Mucosa of descending colon (tissue), 3 donors: ENCODE measurements around the gene SCIN. TPM values are rescaled to one million over a fixed set of nuclear protein-coding genes. Genes with fewer than 3 reads are reported as not detected.

ENCODE experiments used
- ATAC-seq: fragments of 200-7000 bp; cut with Tn5 transposase; one replicate; pipeline ENCODE4 v1.9.1; 2020; ENCODE audit warnings: mild to moderate bottlenecking, moderate library complexity
- DNase-seq, 3 donors: peaks; one replicate each; pipeline ENCODE4 v3.0.0-alpha.2; 2020
- H3K36me3 ChIP-seq: fragments of 200-600 bp; one replicate; pipeline ENCODE4 v1.8.0; 2021; ENCODE audit warnings: low read depth, mild to moderate bottlenecking
- H3K4me1 ChIP-seq: fragments of 200-600 bp; one replicate; pipeline ENCODE4 v1.8.0; 2021; ENCODE audit warnings: low read depth, mild to moderate bottlenecking
- H3K4me3 ChIP-seq: fragments of 200-600 bp; one replicate; pipeline ENCODE4 v1.8.0; 2021; ENCODE audit warnings: mild to moderate bottlenecking
- H3K9me3 ChIP-seq: fragments of 200-600 bp; one replicate; pipeline ENCODE4 v1.8.0; 2021; ENCODE audit warnings: mild to moderate bottlenecking
- intact Hi-C, 2 donors: fragments of 100-400 bp; cut with DNase I in 1 of 2; cut with micrococcal nuclease in 1 of 2; formaldehyde crosslinking; loops; one replicate each; pipeline versions ENCODE4 v1.11.0 to v1.11.1; 2022; cut with DNase I, micrococcal nuclease
- total RNA-seq, 3 donors: library from RNA; stranded (reverse); fragmentation: NEBNext Ultra II Directional in 2 of 3; extraction: Animal tissue kit (Norgen Biotek cat#: 25700) in 2 of 3; gene quantifications; one replicate each; pipeline versions ENCODE4 v1.2.1 to v1.2.4, GENCODE V29; 2021 to 2023
- TF ChIP-seq, protein P1 (sequence below): fragments of 200-600 bp; IDR thresholded peaks from one replicate; pipeline ENCODE4 v1.8.0; 2022; ENCODE audit warnings: antibody characterized with exemption, mild to moderate bottlenecking
- donor health status: DM: no; HTN: no; CAD: no; lungs with moderate emphysema.
- donor health status: DM: no; HTN: no; CAD: no.
- donor health status: DM: no; HTN: yes; CAD: no.

SCIN gene
- total RNA-seq, 3 donors from 2014 or later = 25.1 to 86.6 (median 77.1) TPM

DNA sequence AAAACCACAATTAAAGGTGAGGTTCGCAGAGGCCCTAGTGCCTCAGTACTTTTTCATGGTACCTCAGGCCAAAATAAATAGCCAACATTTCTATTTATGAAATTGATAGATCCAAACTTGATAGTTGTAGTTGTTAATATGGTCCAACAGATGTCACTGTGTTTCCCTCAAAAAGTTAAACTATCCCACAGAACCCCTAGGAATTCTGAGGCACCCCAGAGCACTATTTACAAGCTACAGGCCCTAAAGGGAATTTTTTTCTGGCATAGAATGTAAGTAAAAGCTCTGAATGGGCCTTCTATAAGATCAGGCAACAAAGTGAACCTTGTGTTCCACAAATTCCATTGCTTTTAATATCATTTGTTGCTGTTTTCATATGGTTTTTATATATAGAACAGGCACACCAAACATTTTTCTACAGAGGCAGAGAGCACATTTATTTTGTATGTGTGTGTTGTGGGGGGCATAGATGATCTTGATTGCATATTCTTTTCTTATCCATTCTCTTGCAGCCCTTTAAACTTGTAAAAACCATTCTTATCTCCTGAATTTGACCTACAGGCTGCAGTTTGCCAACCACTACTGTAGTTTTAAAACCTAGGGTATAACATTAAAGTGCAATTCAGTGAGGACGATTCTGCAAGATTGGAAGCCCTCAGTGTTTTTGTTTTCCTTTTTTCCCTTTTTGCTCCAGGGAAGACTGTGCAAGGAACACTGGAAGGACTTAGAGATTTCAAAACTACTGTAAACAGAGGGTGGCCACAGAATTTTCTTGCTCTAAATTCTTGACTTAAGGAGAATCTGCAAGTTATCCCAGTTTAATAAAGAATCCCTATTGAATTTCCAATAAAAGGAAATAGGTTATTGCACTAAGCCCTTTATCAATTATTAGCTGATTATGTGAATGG, 113.4 kb downstream of the SCIN start:
- ATAC-seq = no peak
- intact Hi-C loops = no loop called here
- TF ChIP-seq, protein P1, sequence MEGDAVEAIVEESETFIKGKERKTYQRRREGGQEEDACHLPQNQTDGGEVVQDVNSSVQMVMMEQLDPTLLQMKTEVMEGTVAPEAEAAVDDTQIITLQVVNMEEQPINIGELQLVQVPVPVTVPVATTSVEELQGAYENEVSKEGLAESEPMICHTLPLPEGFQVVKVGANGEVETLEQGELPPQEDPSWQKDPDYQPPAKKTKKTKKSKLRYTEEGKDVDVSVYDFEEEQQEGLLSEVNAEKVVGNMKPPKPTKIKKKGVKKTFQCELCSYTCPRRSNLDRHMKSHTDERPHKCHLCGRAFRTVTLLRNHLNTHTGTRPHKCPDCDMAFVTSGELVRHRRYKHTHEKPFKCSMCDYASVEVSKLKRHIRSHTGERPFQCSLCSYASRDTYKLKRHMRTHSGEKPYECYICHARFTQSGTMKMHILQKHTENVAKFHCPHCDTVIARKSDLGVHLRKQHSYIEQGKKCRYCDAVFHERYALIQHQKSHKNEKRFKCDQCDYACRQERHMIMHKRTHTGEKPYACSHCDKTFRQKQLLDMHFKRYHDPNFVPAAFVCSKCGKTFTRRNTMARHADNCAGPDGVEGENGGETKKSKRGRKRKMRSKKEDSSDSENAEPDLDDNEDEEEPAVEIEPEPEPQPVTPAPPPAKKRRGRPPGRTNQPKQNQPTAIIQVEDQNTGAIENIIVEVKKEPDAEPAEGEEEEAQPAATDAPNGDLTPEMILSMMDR = no peak
- H3K9me3 ChIP-seq = no peaks in the 10 kb centered on the region
- no peak for DNase-seq
- H3K4me3 ChIP-seq = no peak overlapping the region
- H3K4me1 ChIP-seq = no peaks in the 10 kb centered on the region
- no peaks in the 10 kb centered on the region for H3K36me3 ChIP-seq

DNA sequence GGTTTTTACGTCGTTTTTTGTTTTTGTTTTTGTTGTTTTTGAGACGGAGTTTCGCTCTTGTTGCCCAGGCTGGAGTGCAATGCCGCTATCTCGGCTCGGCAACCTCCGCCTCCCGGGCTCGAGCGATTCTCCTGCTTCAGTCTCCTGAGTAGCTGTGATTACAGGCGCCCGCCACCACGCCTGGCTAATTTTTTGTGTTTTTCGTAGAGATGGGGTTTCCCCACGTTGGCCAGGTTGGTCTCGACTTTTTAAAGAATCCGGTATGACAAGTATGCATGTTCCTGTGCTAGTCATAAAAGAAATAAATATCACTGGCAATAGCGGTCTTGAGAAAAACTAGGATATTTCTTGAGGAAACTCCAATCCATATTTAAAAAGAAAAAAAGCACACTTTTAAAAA, 114.2 kb downstream of the SCIN start:
- H3K4me3 ChIP-seq = no peak overlapping the region
- ATAC-seq (no peak), DNase-seq (no peak)
- TF ChIP-seq, protein P1 = no peak
- H3K36me3 ChIP-seq = no peaks in the 10 kb centered on the region
- no peaks in the 10 kb centered on the region for H3K9me3 ChIP-seq
- H3K4me1 ChIP-seq = no peaks in the 10 kb centered on the region
- intact Hi-C loops = no loop called here

DNA sequence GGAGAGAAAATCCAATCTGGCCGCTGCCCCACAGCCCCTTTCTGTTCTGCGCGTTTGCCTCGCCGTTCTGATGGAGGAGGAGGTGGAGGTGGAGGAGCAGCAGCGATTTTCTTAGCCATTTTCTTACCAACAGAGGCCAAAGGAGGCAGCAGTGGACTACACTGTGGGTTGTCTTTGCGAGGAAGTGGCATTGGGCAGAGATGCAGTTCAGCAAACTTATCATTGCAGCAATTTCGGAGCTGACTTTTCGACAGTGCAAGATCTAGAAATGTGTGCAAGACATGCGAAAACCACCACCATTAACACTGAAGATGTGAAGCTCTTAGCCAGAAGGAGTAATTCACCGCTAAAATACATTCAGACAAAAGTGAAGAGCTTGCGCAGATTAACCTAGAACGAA, 115.0 kb downstream of the SCIN start:
- ATAC-seq = no peak
- Histone ChIP-seq H3K4me3 (no peak overlapping the region), H3K36me3 (no peaks in the 10 kb centered on the region), H3K9me3 (no peaks in the 10 kb centered on the region), H3K4me1 (no peaks in the 10 kb centered on the region)
- peak in 1 of 3 donors; percentile 25 for DNase-seq
- TF ChIP-seq, protein P1 = no peak
- intact Hi-C loops = no loop called here

DNA sequence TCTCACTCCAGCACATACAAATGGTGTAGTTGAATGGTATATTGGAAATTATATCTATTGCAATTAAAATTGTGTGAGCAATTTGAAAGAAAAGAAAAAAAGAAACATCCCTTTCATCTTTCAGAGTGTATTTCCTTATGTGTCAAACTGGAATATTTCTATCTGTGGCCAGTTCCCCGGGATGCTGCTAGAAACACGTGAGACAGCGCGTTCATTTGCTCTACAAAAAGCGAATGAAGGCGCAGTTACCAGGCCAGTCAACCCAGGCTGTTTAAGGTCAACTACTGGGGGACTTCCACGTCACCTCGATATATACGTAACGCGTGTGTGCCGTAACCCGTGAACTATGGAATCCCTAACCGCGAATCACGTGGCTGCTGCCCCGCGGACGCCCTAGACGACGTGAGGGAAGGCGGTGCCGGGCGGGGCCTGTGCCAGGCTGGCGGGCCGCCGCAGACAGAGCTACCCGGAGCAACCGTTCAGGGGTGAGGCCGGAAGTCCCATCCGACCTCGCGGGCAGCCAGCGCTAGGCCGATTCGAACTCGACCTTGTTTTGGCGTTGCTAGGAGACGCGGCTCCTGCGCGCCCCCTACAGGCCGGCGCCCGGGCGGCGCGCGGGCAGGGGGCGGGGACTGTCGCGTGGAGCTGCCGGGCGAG, 115.8 kb downstream of the SCIN start:
- H3K9me3 ChIP-seq = no peaks in the 10 kb centered on the region
- peak; percentile 96 to 99 (median 98) for DNase-seq
- intact Hi-C loops = no loop called here
- TF ChIP-seq, protein P1 = peak; percentile 93
- H3K4me1 ChIP-seq = no peaks in the 10 kb centered on the region
- peak overlapping the region; percentile 60 for H3K4me3 ChIP-seq
- peak; percentile 89 for ATAC-seq
- H3K36me3 ChIP-seq = no peaks in the 10 kb centered on the region

DNA sequence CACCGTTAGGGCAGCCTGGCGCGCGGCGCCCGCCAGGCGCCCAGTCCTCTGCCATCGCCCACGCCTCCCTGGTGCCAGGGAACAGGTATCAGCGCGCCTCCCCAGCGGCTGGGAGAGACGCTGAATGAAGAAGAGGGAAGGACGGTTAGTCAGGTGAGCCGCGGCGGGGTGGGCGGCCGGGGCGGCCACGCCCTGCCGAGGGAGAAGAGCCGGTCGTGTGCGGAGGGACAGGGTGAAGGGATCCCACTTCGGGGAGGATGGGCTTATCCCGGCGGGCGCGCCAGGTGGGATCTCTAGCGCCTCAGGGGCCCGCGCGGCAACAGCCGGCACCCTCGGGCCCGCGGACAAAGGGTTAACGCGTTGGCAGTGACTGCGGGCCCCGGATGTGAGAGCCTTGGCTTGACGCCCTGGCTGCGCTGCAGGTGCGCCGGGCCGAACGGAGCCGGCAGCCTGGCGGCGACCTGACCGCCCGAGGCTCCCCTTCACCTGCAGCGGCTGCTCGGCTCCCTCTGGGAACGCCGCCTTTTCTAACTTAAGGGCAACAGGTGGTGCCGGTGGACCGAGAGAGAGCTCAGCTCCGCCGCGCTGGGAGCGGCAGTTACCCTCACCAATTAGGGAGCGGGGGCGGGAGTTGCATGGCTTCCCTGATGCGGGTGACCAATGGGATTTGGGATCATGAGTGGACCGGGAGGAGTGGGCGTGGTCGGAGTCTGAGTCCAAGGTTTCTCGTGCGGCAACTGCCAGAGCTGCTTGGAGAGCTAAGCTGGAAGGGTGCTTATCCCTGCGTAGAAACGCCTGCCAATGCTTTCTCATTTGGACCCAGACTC, 116.6 kb downstream of the SCIN start, which contains the start of gene ARL4A:
Gene ARL4A (plus strand): TSS at position 743 of the 827 bp plus-strand sequence. CDS start 622 bp downstream, outside the sequence.
- ATAC-seq = peak; percentile 89

More for the DNA sequence above, 116.6 kb downstream of the SCIN start, which contains the start of gene ARL4A:
- Histone ChIP-seq H3K4me3 (peak within 1 kb of the TSS; percentile 60), H3K36me3 (no peaks in the 10 kb centered on the region), H3K4me1 (no peaks in the 10 kb centered on the region), H3K9me3 (no peaks in the 10 kb centered on the region)
- peak; percentile 98 to 100 (median 98) for DNase-seq
- TF ChIP-seq, protein P1 = no peak
- intact Hi-C loops = no loop called here
